Effector memory CD4-positive, alpha-beta T cell (primary cell): ENCODE measurements around the gene IL9.

Source experiments
- DNase-seq, 3 donors: peaks; one replicate each; pipeline ENCODE4 v3.0.0-alpha.2; 2020
- H3K27ac ChIP-seq: 2 replicates; pipeline ENCODE4 v1.7.0; 2013; ENCODE audit warnings: mild to moderate bottlenecking, low read length, moderate library complexity; ENCODE audit not compliant: insufficient read depth, poor library complexity, severe bottlenecking
- H3K27me3 ChIP-seq: replicated peaks from 2 replicates; pipeline ENCODE4 v1.7.0; 2013; ENCODE audit warnings: mild to moderate bottlenecking, low read length; ENCODE audit not compliant: insufficient read depth, control insufficient read depth, poor library complexity, severe bottlenecking
- H3K36me3 ChIP-seq: 2 replicates; pipeline ENCODE4 v1.7.0; 2013; ENCODE audit warnings: mild to moderate bottlenecking, low read length, moderate library complexity; ENCODE audit not compliant: control insufficient read depth, insufficient read depth
- H3K4me1 ChIP-seq: 2 replicates; pipeline ENCODE4 v1.7.0; 2013; ENCODE audit warnings: low read length, mild to moderate bottlenecking; ENCODE audit not compliant: control insufficient read depth, insufficient read depth, poor library complexity, severe bottlenecking
- H3K4me3 ChIP-seq: 2 replicates; pipeline ENCODE4 v1.7.0; 2013; ENCODE audit warnings: low read length, low read depth, mild to moderate bottlenecking; ENCODE audit not compliant: insufficient read depth, poor library complexity, severe bottlenecking
- H3K9me3 ChIP-seq: 2 replicates; pipeline ENCODE4 v1.7.0; 2013; ENCODE audit warnings: mild to moderate bottlenecking, low read length, moderate library complexity; ENCODE audit not compliant: control insufficient read depth
- total RNA-seq, 3 donors: gene quantifications; one replicate each; lab custom pipeline; 2026; lab: John Stamatoyannopoulos, UW

Gene IL9
- total RNA-seq: 0 reads per million in 3 donors

GRCh38 chr5:135895474-135896006 is at the start of gene IL9:
Gene IL9, minus strand, starts transcription at chr5:135895841. Its CDS starts 25 bp downstream, at chr5:135895816.
- H3K9me3 ChIP-seq: no peaks in the 10 kb centered on the region
- no peak within 1 kb of the TSS for H3K4me3 ChIP-seq
- H3K27ac ChIP-seq: no peak within 1 kb of the TSS
- no peaks in the 10 kb centered on the region for H3K36me3 ChIP-seq
- no peak for DNase-seq
- no peaks in the 10 kb centered on the region for H3K27me3 ChIP-seq
- H3K4me1 ChIP-seq: no peaks in the 10 kb centered on the region

- Histone ChIP-seq H3K27ac (no peak overlapping the region), H3K4me3 (no peak overlapping the region), H3K9me3 (no peaks in the 10 kb centered on the region), H3K36me3 (no peaks in the 10 kb centered on the region), H3K4me1 (no peaks in the 10 kb centered on the region), H3K27me3 (peaks cover 2% of the 10 kb centered on the region)
- DNase-seq: peak in 1 of 3 donors; percentile 11
Measured at GRCh38 chr5:135944967-135945560, 49.4 kb upstream of the IL9 start.

DNA sequence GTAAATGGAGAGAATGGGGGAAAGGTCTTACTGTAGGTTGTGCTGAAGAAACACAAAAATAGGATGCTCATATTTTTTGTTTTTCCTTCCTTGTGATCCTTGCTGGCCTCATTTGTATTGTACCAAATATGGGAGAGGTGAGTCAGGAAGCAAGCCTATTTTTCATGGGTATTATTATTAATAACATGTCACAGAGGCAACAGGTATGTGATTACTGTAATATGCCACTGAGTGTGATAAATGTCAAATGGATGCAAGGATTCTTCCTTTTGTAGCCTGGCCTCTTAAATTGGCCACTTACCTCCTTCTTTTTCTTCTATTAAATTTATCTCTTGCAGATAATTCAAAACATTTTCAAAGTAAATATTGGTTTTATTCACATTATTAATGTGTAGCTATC is 48.9 kb upstream of the IL9 start:
- Histone ChIP-seq H3K4me3 (no peak overlapping the region), H3K27ac (no peak overlapping the region), H3K9me3 (no peaks in the 10 kb centered on the region), H3K36me3 (no peaks in the 10 kb centered on the region), H3K27me3 (no peaks in the 10 kb centered on the region), H3K4me1 (no peaks in the 10 kb centered on the region)
- no peak for DNase-seq

- no peak for DNase-seq
- H3K4me1 ChIP-seq: no peaks in the 10 kb centered on the region
- no peaks in the 10 kb centered on the region for H3K9me3 ChIP-seq
- no peaks in the 10 kb centered on the region for H3K36me3 ChIP-seq
- no peak overlapping the region for H3K4me3 ChIP-seq
- H3K27ac ChIP-seq: no peak overlapping the region
- H3K27me3 ChIP-seq: no peaks in the 10 kb centered on the region
Measured at GRCh38 chr5:135942202-135942771, 46.6 kb upstream of the IL9 start.

DNA sequence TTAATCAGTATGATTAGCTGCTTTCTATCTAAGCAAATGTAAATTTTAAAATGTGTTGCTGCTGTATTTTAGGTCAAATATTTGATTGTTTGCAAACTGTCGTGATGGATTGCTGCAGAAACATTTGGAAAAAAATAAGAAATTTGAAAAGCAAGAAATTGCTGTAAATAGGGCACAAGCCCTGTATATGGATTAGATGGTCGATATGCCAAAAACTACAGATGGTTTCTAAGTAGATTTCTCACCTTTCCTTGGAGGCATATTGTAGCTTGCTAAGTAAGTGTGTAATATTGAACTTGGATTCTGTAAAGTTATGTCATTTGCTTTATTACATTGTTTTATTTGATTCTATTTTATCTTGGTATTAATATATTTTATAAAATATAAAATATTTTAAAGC is 46.1 kb upstream of the IL9 start:
- Histone ChIP-seq H3K27ac (no peak overlapping the region), H3K4me1 (no peaks in the 10 kb centered on the region), H3K36me3 (no peaks in the 10 kb centered on the region), H3K4me3 (no peak overlapping the region), H3K9me3 (no peaks in the 10 kb centered on the region), H3K27me3 (no peaks in the 10 kb centered on the region)
- no peak for DNase-seq

DNA sequence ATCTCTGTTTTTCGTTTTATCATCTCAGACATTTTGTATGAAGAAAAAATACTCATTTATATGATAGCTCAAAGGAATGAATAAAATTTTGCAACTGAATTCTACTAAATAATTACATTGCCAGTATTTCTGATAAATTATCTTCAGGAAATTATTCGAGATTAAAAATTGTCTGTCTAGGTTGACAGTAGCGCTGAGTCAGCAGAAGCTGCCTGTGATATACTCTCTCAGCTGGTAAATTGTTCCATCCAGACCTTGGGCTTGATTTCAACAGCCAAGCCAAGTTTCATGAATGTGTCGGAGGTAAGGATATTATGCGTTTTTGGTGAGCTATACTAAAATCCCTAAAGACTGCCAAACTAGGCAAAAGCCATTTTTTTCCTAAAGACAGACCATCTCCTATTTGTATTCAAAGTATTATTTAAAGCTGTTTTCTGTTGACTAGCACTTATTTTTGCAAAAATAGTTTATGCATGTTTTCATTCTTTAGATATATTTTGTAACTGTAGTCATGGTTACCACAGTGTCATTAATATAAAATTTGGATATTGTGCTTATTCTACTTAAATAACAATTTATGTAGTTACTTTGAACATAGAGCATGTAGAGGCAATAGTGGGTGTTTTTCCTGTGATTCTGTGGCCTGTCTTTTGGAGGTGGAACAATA is 41.7 kb upstream of the IL9 start:
- Histone ChIP-seq H3K27ac (no peak overlapping the region), H3K27me3 (no peaks in the 10 kb centered on the region), H3K4me1 (no peaks in the 10 kb centered on the region), H3K36me3 (no peaks in the 10 kb centered on the region), H3K4me3 (no peak overlapping the region), H3K9me3 (no peaks in the 10 kb centered on the region)
- DNase-seq: no peak

- peaks cover 17% of the 10 kb centered on the region for H3K27me3 ChIP-seq
- H3K27ac ChIP-seq: no peak overlapping the region
- H3K4me1 ChIP-seq: peaks cover 3% of the 10 kb centered on the region
- no peak overlapping the region for H3K4me3 ChIP-seq
- no peak for DNase-seq
- no peaks in the 10 kb centered on the region for H3K36me3 ChIP-seq
- no peaks in the 10 kb centered on the region for H3K9me3 ChIP-seq
Measured at GRCh38 chr5:135934939-135935338, 39.3 kb upstream of the IL9 start.

GRCh38 chr5:135930949-135931295 is 35.3 kb upstream of the IL9 start:
- H3K4me3 ChIP-seq: no peak overlapping the region
- peaks cover 3% of the 10 kb centered on the region for H3K4me1 ChIP-seq
- H3K27me3 ChIP-seq: peaks cover 19% of the 10 kb centered on the region

GRCh38 chr5:135930029-135930948 is 34.6 kb upstream of the IL9 start:
- Histone ChIP-seq H3K4me1 (peaks cover 3% of the 10 kb centered on the region), H3K4me3 (no peak overlapping the region), H3K9me3 (no peaks in the 10 kb centered on the region), H3K36me3 (no peaks in the 10 kb centered on the region), H3K27ac (no peak overlapping the region), H3K27me3 (peaks cover 21% of the 10 kb centered on the region)
- DNase-seq: no peak

More at GRCh38 chr5:135930949-135931295, 35.3 kb upstream of the IL9 start:
- Histone ChIP-seq H3K36me3 (no peaks in the 10 kb centered on the region), H3K27ac (no peak overlapping the region), H3K9me3 (no peaks in the 10 kb centered on the region)
- no peak for DNase-seq
